Measurements from ENCODE around the gene MAS1.

GRCh38 chr6:159866286-159867247, 24.2 kb upstream of the MAS1 start:
- TF ChIP-seq CTCF (conservative IDR thresholded peaks at IDR 0.05): no peak
- TF ChIP-seq ZFX (IDR thresholded peaks at IDR 0.05): no peak
